ENCODE data around the gene RAPGEF4. TPM values are rescaled to one million over a fixed set of nuclear protein-coding genes. Genes with fewer than 3 reads are reported as not detected.

RAPGEF4 gene
- total and polyA plus RNA-seq, 3 experiments from 2014 or later = not detected

DNA sequence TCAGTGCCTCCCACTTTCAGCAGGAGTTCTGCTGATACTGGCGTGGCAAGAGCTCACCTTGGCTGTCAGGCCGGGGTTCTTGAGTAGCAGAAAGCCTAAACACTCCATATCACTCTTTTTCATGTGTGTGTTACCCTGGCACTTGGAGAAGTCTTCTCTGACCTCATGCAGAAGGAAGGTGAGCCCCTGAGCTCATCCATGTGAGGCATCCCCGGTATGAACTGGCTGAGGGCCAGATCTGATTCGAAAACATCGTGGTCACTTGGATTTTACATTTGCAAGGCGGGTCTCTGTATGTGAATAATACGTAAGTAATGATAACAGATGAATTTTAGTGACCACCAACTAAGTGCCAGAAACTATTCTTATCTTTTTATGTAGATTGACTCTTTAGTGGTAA is 93.6 kb downstream of the RAPGEF4 start:
- no peak for DNase-seq
- no peaks in the 10 kb centered on the region for H3K9me3 Mint-ChIP-seq
- no peak overlapping the region for H3K4me3 Mint-ChIP-seq
- Histone ChIP-seq H3K27me3 (ENCODE audit: insufficient read depth, low read length, poor library complexity, severe bottlenecking) (no peaks in the 10 kb centered on the region), H3K9me3 (ENCODE audit: low read length) (no peaks in the 10 kb centered on the region), H3K27ac (ENCODE audit: low read depth, low read length) (no peak overlapping the region), H3K4me3 (ENCODE audit: low read length) (no peak overlapping the region), H3K4me1 (ENCODE audit: insufficient read depth, low read length) (no peaks in the 10 kb centered on the region), H3K36me3 (ENCODE audit: insufficient read depth, low read length) (no peaks in the 10 kb centered on the region)
- H3K36me3 Mint-ChIP-seq = no peaks in the 10 kb centered on the region
- POLR2A ChIA-PET = no interaction called here
- peaks cover 4 to 19% of the 10 kb centered on the region in 2 donors for H3K27me3 Mint-ChIP-seq
- no peaks in the 10 kb centered on the region for H3K4me1 Mint-ChIP-seq
- CTCF ChIA-PET = interaction anchor here (1.4 kb wide), 1 partner anchor 8 kb away, joined by 3 read pairs; no protein-coding TSS in a partner anchor
- no peak overlapping the region for H3K27ac Mint-ChIP-seq

DNA sequence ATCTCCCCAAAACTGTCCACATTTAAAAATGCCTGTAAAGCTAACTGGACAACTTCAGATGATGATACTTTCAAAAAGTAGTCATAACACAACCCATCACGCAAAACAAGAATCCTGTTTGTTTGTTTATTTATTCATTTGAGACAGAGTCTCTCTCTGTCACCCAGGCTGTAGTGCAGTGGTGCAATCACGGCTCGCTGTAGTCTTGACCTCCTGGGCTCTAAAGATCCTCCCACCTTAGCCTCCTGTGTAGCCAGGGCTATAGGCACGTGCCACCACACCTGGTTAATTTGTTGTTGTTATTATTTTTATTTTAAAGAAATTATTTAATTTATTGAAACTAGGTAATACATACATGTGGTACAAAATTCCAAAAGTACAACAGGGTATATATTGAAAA is 94.8 kb downstream of the RAPGEF4 start:
- H3K27ac Mint-ChIP-seq = no peak overlapping the region

DNA sequence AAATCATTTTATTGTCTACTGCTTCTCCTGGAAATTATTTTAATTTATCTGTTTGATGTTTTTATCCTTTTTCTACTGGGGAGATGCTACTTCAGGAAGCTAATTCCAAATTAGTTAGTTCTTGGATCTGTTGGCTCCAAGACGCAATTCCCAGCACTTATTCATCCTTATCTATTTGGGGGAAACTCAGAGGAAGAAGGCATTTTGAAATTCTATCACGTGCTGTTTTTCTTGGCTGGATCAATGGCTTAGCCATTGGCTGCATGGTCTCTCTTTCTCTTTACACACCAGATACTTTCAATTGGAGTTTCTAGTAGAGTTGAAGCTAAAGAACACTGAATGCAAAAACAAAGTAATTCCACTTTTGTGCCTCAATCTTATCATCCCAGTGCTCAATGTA is 98.3 kb downstream of the RAPGEF4 start:
- CTCF ChIA-PET = no interaction called here

More for the DNA sequence above, 94.8 kb downstream of the RAPGEF4 start:
- CTCF ChIA-PET = interaction anchor here (1.4 kb wide), 1 partner anchor 9 kb away, joined by 3 read pairs; no protein-coding TSS in a partner anchor
- Histone ChIP-seq H3K4me1 (ENCODE audit: insufficient read depth, low read length) (no peaks in the 10 kb centered on the region), H3K9me3 (ENCODE audit: low read length) (no peaks in the 10 kb centered on the region), H3K27me3 (ENCODE audit: insufficient read depth, low read length, poor library complexity, severe bottlenecking) (no peaks in the 10 kb centered on the region), H3K36me3 (ENCODE audit: insufficient read depth, low read length) (no peaks in the 10 kb centered on the region), H3K27ac (ENCODE audit: low read depth, low read length) (no peak overlapping the region), H3K4me3 (ENCODE audit: low read length) (no peak overlapping the region)
- H3K9me3 Mint-ChIP-seq = no peaks in the 10 kb centered on the region
- H3K4me3 Mint-ChIP-seq = no peak overlapping the region
- H3K4me1 Mint-ChIP-seq = no peaks in the 10 kb centered on the region
- DNase-seq = no peak
- POLR2A ChIA-PET = no interaction called here
- no peaks in the 10 kb centered on the region for H3K36me3 Mint-ChIP-seq
- H3K27me3 Mint-ChIP-seq = peaks cover 4 to 19% of the 10 kb centered on the region in 2 donors

DNA sequence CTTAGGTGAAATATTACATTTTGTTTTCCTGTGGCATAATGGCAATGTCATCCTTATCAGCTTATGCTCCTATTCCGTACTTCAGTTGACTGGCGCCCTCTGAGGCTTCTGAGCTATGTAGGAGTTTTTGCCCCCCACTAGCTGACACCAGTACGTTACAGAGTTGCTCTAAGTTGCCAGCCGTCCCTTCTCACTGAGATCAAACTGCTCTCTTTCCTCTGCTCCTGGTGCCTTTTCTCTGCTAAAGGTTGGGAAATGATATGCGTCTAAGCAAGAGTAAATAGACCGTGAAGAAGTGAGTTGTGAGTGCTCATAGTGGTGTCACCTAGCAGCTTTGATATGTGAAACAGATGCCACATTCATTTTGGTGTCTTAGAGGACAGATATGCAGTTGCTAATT is 99.2 kb downstream of the RAPGEF4 start:
- H3K4me1 Mint-ChIP-seq = peaks cover 0 to 4% (median 2%) of the 10 kb centered on the region in 3 donors
- H3K27me3 Mint-ChIP-seq = peaks cover 0 to 20% of the 10 kb centered on the region in 2 donors
- ChIA-PET POLR2A (no interaction called here), CTCF (no interaction called here)
- peak overlapping the region in 1 of 8 donors; percentile 54 for H3K27ac Mint-ChIP-seq
- DNase-seq = no peak
- no peaks in the 10 kb centered on the region for H3K9me3 Mint-ChIP-seq
- H3K27ac ChIP-seq (ENCODE audit: low read depth, low read length) = no peak overlapping the region
- no peak overlapping the region for H3K4me3 ChIP-seq (ENCODE audit: low read length)
- no peaks in the 10 kb centered on the region for H3K9me3 ChIP-seq (ENCODE audit: low read length)
- H3K36me3 Mint-ChIP-seq = no peaks in the 10 kb centered on the region
- no peaks in the 10 kb centered on the region for H3K27me3 ChIP-seq (ENCODE audit: insufficient read depth, low read length, poor library complexity, severe bottlenecking)
- H3K4me1 ChIP-seq (ENCODE audit: insufficient read depth, low read length) = no peaks in the 10 kb centered on the region
- no peak overlapping the region for H3K4me3 Mint-ChIP-seq
- no peaks in the 10 kb centered on the region for H3K36me3 ChIP-seq (ENCODE audit: insufficient read depth, low read length)

More for the DNA sequence above, 98.3 kb downstream of the RAPGEF4 start:
- no peaks in the 10 kb centered on the region for H3K36me3 ChIP-seq (ENCODE audit: insufficient read depth, low read length)
- H3K4me3 Mint-ChIP-seq = no peak overlapping the region
- H3K4me1 ChIP-seq (ENCODE audit: insufficient read depth, low read length) = no peaks in the 10 kb centered on the region
- H3K9me3 ChIP-seq (ENCODE audit: low read length) = no peaks in the 10 kb centered on the region
- H3K36me3 Mint-ChIP-seq = no peaks in the 10 kb centered on the region
- POLR2A ChIA-PET = no interaction called here
- H3K4me3 ChIP-seq (ENCODE audit: low read length) = no peak overlapping the region
- H3K27ac Mint-ChIP-seq = no peak overlapping the region
- peaks cover 0 to 20% of the 10 kb centered on the region in 2 donors for H3K27me3 Mint-ChIP-seq
- peaks cover 0 to 4% (median 2%) of the 10 kb centered on the region in 3 donors for H3K4me1 Mint-ChIP-seq
- no peaks in the 10 kb centered on the region for H3K9me3 Mint-ChIP-seq
- no peak overlapping the region for H3K27ac ChIP-seq (ENCODE audit: low read depth, low read length)
- no peaks in the 10 kb centered on the region for H3K27me3 ChIP-seq (ENCODE audit: insufficient read depth, low read length, poor library complexity, severe bottlenecking)
- DNase-seq = no peak

DNA sequence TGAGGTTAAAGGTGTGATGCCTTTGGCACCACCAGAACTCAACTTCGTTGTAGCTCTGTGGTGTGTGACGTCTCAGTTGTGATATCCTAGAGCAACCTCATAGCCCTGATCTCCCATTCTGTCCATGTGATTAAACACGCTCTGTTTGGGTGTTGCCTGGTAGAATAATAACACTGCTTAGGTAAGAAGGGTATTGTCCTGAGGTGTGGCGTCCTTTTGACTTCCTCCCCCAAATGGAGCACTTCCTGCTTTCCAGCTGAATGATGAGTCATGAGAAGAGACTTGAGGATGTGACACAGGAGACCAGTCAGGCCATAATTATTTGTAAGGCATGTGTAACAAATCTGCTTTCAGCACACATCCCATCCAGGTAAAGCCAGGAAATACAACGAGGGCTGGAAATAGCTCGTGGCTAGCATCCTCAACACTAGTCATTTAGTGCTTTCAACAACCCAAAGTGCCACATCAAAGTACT is 100.7 kb downstream of the RAPGEF4 start:
- CTCF ChIA-PET = no interaction called here
- DNase-seq = peak in 1 of 5 donors; percentile 14
- H3K4me1 Mint-ChIP-seq = peaks cover 0 to 4% (median 2%) of the 10 kb centered on the region in 3 donors

DNA sequence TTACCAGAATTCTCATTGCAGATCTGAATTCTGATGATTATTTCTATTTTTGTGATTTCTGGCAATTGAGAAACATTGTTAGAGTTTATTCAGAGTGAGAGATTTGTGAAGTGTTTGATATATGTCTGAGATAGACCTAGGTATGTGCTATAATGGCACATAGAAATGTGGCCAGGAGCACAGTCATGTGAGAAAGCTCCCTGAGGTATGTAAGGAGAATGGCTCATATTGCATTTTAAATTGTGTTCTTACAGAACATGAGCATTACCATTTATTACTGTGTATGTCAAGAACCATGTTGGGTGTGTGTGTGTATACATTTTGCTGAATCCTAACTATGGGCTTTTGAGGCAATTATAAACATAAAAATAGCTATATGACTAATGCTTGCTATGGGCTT is 101.2 kb downstream of the RAPGEF4 start:
- no peaks in the 10 kb centered on the region for H3K27me3 ChIP-seq (ENCODE audit: insufficient read depth, low read length, poor library complexity, severe bottlenecking)
- no peak overlapping the region for H3K4me3 ChIP-seq (ENCODE audit: low read length)
- H3K27ac ChIP-seq (ENCODE audit: low read depth, low read length) = no peak overlapping the region
- DNase-seq = no peak
- no peaks in the 10 kb centered on the region for H3K36me3 ChIP-seq (ENCODE audit: insufficient read depth, low read length)
- Mint-ChIP-seq H3K4me1 (peaks cover 0 to 4% (median 2%) of the 10 kb centered on the region in 3 donors), H3K27me3 (peaks cover 0 to 27% of the 10 kb centered on the region in 2 donors), H3K36me3 (no peaks in the 10 kb centered on the region), H3K9me3 (no peaks in the 10 kb centered on the region), H3K4me3 (no peak overlapping the region), H3K27ac (no peak overlapping the region)
- no peaks in the 10 kb centered on the region for H3K4me1 ChIP-seq (ENCODE audit: insufficient read depth, low read length)
- ChIA-PET POLR2A (no interaction called here), CTCF (no interaction called here)
- no peaks in the 10 kb centered on the region for H3K9me3 ChIP-seq (ENCODE audit: low read length)

More for the DNA sequence above, 100.7 kb downstream of the RAPGEF4 start:
- POLR2A ChIA-PET = no interaction called here
- H3K9me3 Mint-ChIP-seq = no peaks in the 10 kb centered on the region
- peak overlapping the region in 1 of 8 donors; percentile 12 for H3K27ac Mint-ChIP-seq
- no peaks in the 10 kb centered on the region for H3K36me3 Mint-ChIP-seq
- no peak overlapping the region for H3K4me3 Mint-ChIP-seq
- H3K27ac ChIP-seq (ENCODE audit: low read depth, low read length) = no peak overlapping the region
- H3K4me1 ChIP-seq (ENCODE audit: insufficient read depth, low read length) = no peaks in the 10 kb centered on the region
- H3K27me3 ChIP-seq (ENCODE audit: insufficient read depth, low read length, poor library complexity, severe bottlenecking) = no peaks in the 10 kb centered on the region
- peaks cover 0 to 24% of the 10 kb centered on the region in 2 donors for H3K27me3 Mint-ChIP-seq
- H3K9me3 ChIP-seq (ENCODE audit: low read length) = no peaks in the 10 kb centered on the region
- H3K4me3 ChIP-seq (ENCODE audit: low read length) = no peak overlapping the region
- no peaks in the 10 kb centered on the region for H3K36me3 ChIP-seq (ENCODE audit: insufficient read depth, low read length)

DNA sequence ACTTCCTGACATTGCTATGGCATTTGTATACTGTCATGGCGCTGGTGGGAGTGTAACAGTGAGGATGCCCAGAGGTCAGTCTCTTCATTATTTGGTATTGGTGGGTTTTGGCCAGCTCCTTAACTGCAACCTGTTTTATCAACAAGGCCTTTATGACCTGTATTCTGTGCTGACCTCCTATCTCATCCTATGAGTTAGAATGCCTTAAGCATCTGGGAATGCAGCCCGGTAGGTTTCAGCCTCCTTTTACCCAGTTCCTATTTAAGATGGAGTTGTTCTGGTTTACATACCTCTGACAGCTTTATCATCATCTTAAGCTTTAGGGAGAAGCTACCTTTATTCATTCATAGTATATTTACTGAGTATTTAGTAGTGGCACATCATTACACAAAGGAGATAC is 103.8 kb downstream of the RAPGEF4 start:
- Histone ChIP-seq H3K4me1 (ENCODE audit: insufficient read depth, low read length) (no peaks in the 10 kb centered on the region), H3K27me3 (ENCODE audit: insufficient read depth, low read length, poor library complexity, severe bottlenecking) (no peaks in the 10 kb centered on the region), H3K27ac (ENCODE audit: low read depth, low read length) (no peak overlapping the region), H3K4me3 (ENCODE audit: low read length) (no peak overlapping the region), H3K9me3 (ENCODE audit: low read length) (no peaks in the 10 kb centered on the region), H3K36me3 (ENCODE audit: insufficient read depth, low read length) (no peaks in the 10 kb centered on the region)
- CTCF ChIA-PET = no interaction called here
- Mint-ChIP-seq H3K9me3 (no peaks in the 10 kb centered on the region), H3K36me3 (no peaks in the 10 kb centered on the region), H3K4me3 (no peak overlapping the region), H3K4me1 (peaks cover 0 to 4% (median 2%) of the 10 kb centered on the region in 3 donors), H3K27me3 (peaks cover 0 to 21% of the 10 kb centered on the region in 2 donors), H3K27ac (no peak overlapping the region)
- no peak for DNase-seq
- POLR2A ChIA-PET = no interaction called here

DNA sequence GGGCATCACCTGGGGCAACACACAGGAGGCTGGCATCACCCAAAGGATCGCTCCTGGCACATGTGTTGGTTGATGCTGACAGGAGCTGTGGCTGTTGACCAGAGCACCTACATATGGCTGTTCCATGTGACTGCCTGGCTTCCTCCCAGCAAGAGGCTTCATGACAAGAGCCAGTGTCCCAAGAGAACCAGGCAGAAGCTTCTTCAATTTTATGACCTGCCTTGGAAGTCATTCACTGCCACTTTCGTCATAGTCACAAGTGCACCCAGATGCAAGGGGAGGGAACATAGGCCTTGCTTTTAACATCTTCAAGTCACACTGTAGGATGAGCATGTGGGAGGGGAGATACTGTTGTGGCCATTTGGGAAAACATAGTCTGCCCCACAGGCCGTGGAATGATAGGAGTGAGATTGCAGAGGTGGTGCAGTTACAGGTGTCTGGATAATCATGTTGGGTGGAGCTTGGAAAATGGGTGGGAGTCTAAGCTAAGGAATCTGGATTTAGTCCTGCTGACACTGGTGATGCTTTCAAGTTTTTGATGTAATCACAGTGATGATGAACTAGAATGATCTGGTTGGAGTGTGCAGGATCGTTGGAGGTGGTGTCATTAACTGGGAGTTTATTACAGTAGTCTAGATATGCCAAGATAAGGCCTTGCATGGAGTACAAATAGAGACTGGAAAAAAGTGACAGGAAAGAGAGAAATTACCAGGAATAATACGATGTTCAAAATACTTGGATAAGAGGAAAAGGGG is 107.0 kb downstream of the RAPGEF4 start:
- Histone ChIP-seq H3K36me3 (ENCODE audit: insufficient read depth, low read length) (no peaks in the 10 kb centered on the region), H3K4me1 (ENCODE audit: insufficient read depth, low read length) (no peaks in the 10 kb centered on the region), H3K9me3 (ENCODE audit: low read length) (no peaks in the 10 kb centered on the region), H3K4me3 (ENCODE audit: low read length) (no peak overlapping the region), H3K27ac (ENCODE audit: low read depth, low read length) (no peak overlapping the region), H3K27me3 (ENCODE audit: insufficient read depth, low read length, poor library complexity, severe bottlenecking) (no peaks in the 10 kb centered on the region)
- CTCF ChIA-PET = no interaction called here
- Mint-ChIP-seq H3K36me3 (no peaks in the 10 kb centered on the region), H3K4me1 (no peaks in the 10 kb centered on the region), H3K27me3 (peaks cover 3 to 10% of the 10 kb centered on the region in 2 donors), H3K27ac (no peak overlapping the region), H3K4me3 (no peak overlapping the region), H3K9me3 (no peaks in the 10 kb centered on the region)
- DNase-seq = no peak
- POLR2A ChIA-PET = no interaction called here
